Measurements from ENCODE around the gene RAB14. TPM values are rescaled to one million over a fixed set of nuclear protein-coding genes. Genes with fewer than 3 reads are reported as not detected.

The RAB14 gene
- total RNA-seq, 3 donors from 2014 or later, result 70.1 to 87.2 (median 76.2) TPM

GRCh38 chr9:121225240-121225639 is 23.6 kb upstream of the RAB14 start:
- Histone ChIP-seq H3K9me3 (no peaks in the 10 kb centered on the region), H3K4me3 (no peak overlapping the region), H3K36me3 (ENCODE audit: low read depth) (no peaks in the 10 kb centered on the region), H3K4me1 (ENCODE audit: low read depth) (no peaks in the 10 kb centered on the region)
- intact Hi-C loops (cut with DNase I, micrococcal nuclease), result no loop called here
- DNase-seq (no peak), ATAC-seq (no peak)
- TF ChIP-seq CTCF (IDR thresholded peaks at IDR 0.05), result no peak

- intact Hi-C loops (cut with DNase I, micrococcal nuclease), result no loop called here
- Histone ChIP-seq H3K9me3 (no peaks in the 10 kb centered on the region), H3K4me3 (no peak overlapping the region), H3K36me3 (ENCODE audit: low read depth) (no peaks in the 10 kb centered on the region), H3K4me1 (ENCODE audit: low read depth) (no peaks in the 10 kb centered on the region)
- DNase-seq (no peak), ATAC-seq (peak; percentile 62)
- TF ChIP-seq CTCF (IDR thresholded peaks at IDR 0.05), result no peak
Measured at GRCh38 chr9:121222524-121223171, 21.0 kb upstream of the RAB14 start.

DNA sequence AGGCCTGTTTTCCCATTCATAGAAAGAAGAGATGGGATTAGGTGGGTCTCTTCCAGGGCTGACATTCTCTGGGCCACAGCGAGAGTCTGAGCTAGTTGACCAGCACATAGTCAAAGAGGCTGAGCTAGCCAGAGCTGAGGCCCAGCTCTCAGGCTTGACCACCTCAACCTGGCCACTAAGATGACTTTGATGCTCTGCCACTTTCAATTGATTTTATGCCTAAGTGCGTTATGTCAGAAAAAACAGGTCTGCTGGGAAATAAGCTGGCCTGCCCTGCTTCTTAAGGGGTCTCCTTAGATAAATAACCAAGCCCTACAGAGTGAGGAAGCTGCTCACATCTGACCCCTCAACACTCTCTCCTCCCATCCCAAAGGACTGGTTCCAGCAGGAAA is 20.0 kb upstream of the RAB14 start:
- H3K4me1 ChIP-seq (ENCODE audit: low read depth), result no peaks in the 10 kb centered on the region
- TF ChIP-seq CTCF (IDR thresholded peaks at IDR 0.05), result no peak
- H3K9me3 ChIP-seq, result no peaks in the 10 kb centered on the region
- ATAC-seq, result no peak
- no peak for DNase-seq
- H3K36me3 ChIP-seq (ENCODE audit: low read depth), result no peaks in the 10 kb centered on the region
- intact Hi-C loops (cut with DNase I, micrococcal nuclease), result no loop called here
- no peak overlapping the region for H3K4me3 ChIP-seq

DNA sequence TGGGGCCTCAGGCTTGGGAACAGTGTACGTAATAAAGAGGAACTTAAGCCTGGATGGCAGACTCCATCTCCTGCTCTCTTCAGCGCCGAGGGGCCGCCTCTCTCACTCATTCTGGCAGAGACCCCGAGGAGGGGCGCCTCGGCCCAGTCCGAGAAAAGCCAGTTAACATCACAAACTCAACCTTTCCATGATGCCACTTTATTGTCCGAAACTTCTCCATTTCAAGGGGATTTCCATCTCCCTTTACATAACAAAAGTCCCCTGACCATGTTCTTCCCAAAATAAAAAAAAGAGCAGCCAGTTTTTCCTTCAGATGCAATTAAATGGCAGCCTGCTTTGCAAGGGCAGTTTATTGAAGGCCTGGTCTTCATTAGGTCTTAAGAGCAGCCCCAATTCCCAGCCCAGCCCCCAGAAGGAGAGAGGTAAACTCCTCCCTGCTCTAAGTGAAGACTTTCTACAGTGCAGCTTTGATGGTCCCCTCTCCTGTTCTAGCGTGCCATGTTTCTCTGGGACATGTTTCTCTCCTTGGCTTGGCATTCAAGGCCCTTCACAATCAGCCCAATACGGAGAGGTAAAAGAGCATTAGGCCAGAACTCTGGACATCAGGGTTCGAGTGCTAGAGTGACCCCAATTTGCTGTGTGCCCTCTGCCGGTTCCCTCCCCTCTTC is 19.5 kb upstream of the RAB14 start:
- H3K4me1 ChIP-seq (ENCODE audit: low read depth), result no peaks in the 10 kb centered on the region
- no peak overlapping the region for H3K4me3 ChIP-seq
- no peaks in the 10 kb centered on the region for H3K36me3 ChIP-seq (ENCODE audit: low read depth)
- no peak for DNase-seq
- TF ChIP-seq CTCF (IDR thresholded peaks at IDR 0.05), result no peak
- intact Hi-C loops (cut with DNase I, micrococcal nuclease), result no loop called here
- no peak for ATAC-seq
- no peaks in the 10 kb centered on the region for H3K9me3 ChIP-seq

DNA sequence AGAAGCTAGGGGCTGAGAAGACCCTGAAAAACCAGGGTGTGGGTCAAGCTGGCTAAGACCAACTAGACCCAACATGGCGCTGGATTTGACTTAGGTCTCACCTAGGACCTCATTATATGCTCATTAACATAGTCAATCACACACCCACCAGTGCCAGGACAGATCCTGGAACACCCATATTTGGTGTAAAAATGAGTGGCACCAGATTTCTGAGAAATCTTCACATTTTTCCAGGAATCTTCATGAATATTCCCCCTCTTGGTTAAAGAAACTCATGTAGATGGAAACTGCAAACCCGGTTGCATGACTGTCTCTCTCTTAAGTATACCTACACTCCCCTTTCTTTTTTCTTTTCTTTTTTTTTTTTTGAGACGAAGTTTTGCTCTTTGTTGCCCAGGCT is 17.9 kb upstream of the RAB14 start:
- H3K36me3 ChIP-seq (ENCODE audit: low read depth), result no peaks in the 10 kb centered on the region
- TF ChIP-seq CTCF (IDR thresholded peaks at IDR 0.05), result no peak
- no peak for ATAC-seq
- intact Hi-C loops (cut with DNase I, micrococcal nuclease), result loop anchor here (5.0 to 10.0 kb wide), 2 partner anchors 93 to 105 kb away; no protein-coding TSS in a partner anchor
- H3K4me3 ChIP-seq, result no peak overlapping the region
- no peak for DNase-seq
- no peaks in the 10 kb centered on the region for H3K9me3 ChIP-seq
- no peaks in the 10 kb centered on the region for H3K4me1 ChIP-seq (ENCODE audit: low read depth)
